ENCODE data around the gene KIAA0513. TPM values are rescaled to one million over a fixed set of nuclear protein-coding genes. Genes with fewer than 3 reads are reported as not detected.

Gene KIAA0513
- polyA plus RNA-seq, 1 donor (not counting 4 experiments of a cell fraction or from before 2014, with no cell fraction given): 3.3 TPM

GRCh38 chr16:85033171-85033570 lies 5.6 kb downstream of the KIAA0513 start:
- no peak overlapping the region for H3K9ac ChIP-seq (ENCODE audit: control insufficient read depth, extremely low read depth, insufficient read depth, low read length)
- H2AFZ ChIP-seq (ENCODE audit: control insufficient read depth, low read length): no peak overlapping the region
- peaks cover 0 to 3% of the 10 kb centered on the region in 2 experiments for H3K36me3 ChIP-seq (ENCODE audit: control insufficient read depth in 2 of 2, extremely low read depth in 1 of 2, insufficient read depth in 2 of 2, low read length in 2 of 2)
- H3K4me1 ChIP-seq (ENCODE audit: control insufficient read depth, extremely low read depth, insufficient read depth, low read length): peaks cover 29% of the 10 kb centered on the region
- dilution Hi-C loops (cut with MboI; ENCODE audit: extremely low pct_ligation_motif_present, low sequenced_read_pairs): no loop called here
- FAIRE-seq (no peak), DNase-seq (ENCODE audit: low read depth, low spot score) (no peak)
- no peaks in the 10 kb centered on the region for H3K79me2 ChIP-seq (ENCODE audit: control insufficient read depth, insufficient read depth, low read length)
- H3K4me2 ChIP-seq (ENCODE audit: control insufficient read depth, extremely low read depth, insufficient read depth, low read depth, low read length): no peak overlapping the region
- no peaks in the 10 kb centered on the region for H3K9me1 ChIP-seq (ENCODE audit: control insufficient read depth, extremely low read depth, insufficient read depth, low read length)
- H3K27me3 ChIP-seq (ENCODE audit: control insufficient read depth, extremely low read depth, insufficient read depth, low read length): no peaks in the 10 kb centered on the region
- H4K20me1 ChIP-seq (ENCODE audit: control insufficient read depth, extremely low read depth, insufficient read depth, low read length): peaks cover 4% of the 10 kb centered on the region
- H3K4me3 ChIP-seq (ENCODE audit: control insufficient read depth in 2 of 3, extremely low read depth in 1 of 3, insufficient read depth in 2 of 3, low read depth in 1 of 3, low read length in 3 of 3): no peak overlapping the region
- no peak overlapping the region for H3K27ac ChIP-seq (ENCODE audit: control insufficient read depth, insufficient read depth, low read length)
- no peaks in the 10 kb centered on the region for H3K9me3 ChIP-seq (ENCODE audit: control insufficient read depth, low read depth, low read length)
- no peak for TF ChIP-seq EZH2 (IDR thresholded peaks at IDR 0.05; ENCODE audit: low read length)
- TF ChIP-seq, protein P1, sequence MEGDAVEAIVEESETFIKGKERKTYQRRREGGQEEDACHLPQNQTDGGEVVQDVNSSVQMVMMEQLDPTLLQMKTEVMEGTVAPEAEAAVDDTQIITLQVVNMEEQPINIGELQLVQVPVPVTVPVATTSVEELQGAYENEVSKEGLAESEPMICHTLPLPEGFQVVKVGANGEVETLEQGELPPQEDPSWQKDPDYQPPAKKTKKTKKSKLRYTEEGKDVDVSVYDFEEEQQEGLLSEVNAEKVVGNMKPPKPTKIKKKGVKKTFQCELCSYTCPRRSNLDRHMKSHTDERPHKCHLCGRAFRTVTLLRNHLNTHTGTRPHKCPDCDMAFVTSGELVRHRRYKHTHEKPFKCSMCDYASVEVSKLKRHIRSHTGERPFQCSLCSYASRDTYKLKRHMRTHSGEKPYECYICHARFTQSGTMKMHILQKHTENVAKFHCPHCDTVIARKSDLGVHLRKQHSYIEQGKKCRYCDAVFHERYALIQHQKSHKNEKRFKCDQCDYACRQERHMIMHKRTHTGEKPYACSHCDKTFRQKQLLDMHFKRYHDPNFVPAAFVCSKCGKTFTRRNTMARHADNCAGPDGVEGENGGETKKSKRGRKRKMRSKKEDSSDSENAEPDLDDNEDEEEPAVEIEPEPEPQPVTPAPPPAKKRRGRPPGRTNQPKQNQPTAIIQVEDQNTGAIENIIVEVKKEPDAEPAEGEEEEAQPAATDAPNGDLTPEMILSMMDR (optimal IDR thresholded peaks at IDR 0.05 in 1 of 3, IDR thresholded peaks at IDR 0.05 in 1 of 3, conservative IDR thresholded peaks at IDR 0.05 in 1 of 3; ENCODE audit: extremely low read depth in 1 of 3, insufficient read depth in 2 of 3, low read length in 3 of 3): no peak

- no peak for TF ChIP-seq EZH2 (IDR thresholded peaks at IDR 0.05; ENCODE audit: low read length)
- TF ChIP-seq, protein P1 (optimal IDR thresholded peaks at IDR 0.05 in 1 of 3, IDR thresholded peaks at IDR 0.05 in 1 of 3, conservative IDR thresholded peaks at IDR 0.05 in 1 of 3; ENCODE audit: extremely low read depth in 1 of 3, insufficient read depth in 2 of 3, low read length in 3 of 3): no peak
- no peak overlapping the region for H3K4me3 ChIP-seq (ENCODE audit: control insufficient read depth in 2 of 3, extremely low read depth in 1 of 3, insufficient read depth in 2 of 3, low read depth in 1 of 3, low read length in 3 of 3)
- DNase-seq (ENCODE audit: low read depth, low spot score) (no peak), FAIRE-seq (no peak)
- peaks cover 12% of the 10 kb centered on the region for H3K4me1 ChIP-seq (ENCODE audit: control insufficient read depth, extremely low read depth, insufficient read depth, low read length)
- no peaks in the 10 kb centered on the region for H4K20me1 ChIP-seq (ENCODE audit: control insufficient read depth, extremely low read depth, insufficient read depth, low read length)
- no peak overlapping the region for H3K27ac ChIP-seq (ENCODE audit: control insufficient read depth, insufficient read depth, low read length)
- H3K4me2 ChIP-seq (ENCODE audit: control insufficient read depth, extremely low read depth, insufficient read depth, low read depth, low read length): no peak overlapping the region
- dilution Hi-C loops (cut with MboI; ENCODE audit: extremely low pct_ligation_motif_present, low sequenced_read_pairs): no loop called here
- H3K9me1 ChIP-seq (ENCODE audit: control insufficient read depth, extremely low read depth, insufficient read depth, low read length): no peaks in the 10 kb centered on the region
- H3K79me2 ChIP-seq (ENCODE audit: control insufficient read depth, insufficient read depth, low read length): no peaks in the 10 kb centered on the region
- no peak overlapping the region for H2AFZ ChIP-seq (ENCODE audit: control insufficient read depth, low read length)
- no peaks in the 10 kb centered on the region for H3K27me3 ChIP-seq (ENCODE audit: control insufficient read depth, extremely low read depth, insufficient read depth, low read length)
- H3K9ac ChIP-seq (ENCODE audit: control insufficient read depth, extremely low read depth, insufficient read depth, low read length): no peak overlapping the region
- no peaks in the 10 kb centered on the region for H3K9me3 ChIP-seq (ENCODE audit: control insufficient read depth, low read depth, low read length)
- H3K36me3 ChIP-seq (ENCODE audit: control insufficient read depth in 2 of 2, extremely low read depth in 1 of 2, insufficient read depth in 2 of 2, low read length in 2 of 2): peaks cover 0 to 3% of the 10 kb centered on the region in 2 experiments
These were observed 7.2 kb downstream of the KIAA0513 start for GRCh38 chr16:85034591-85035433.
